ENCODE measurements around the gene NUP42. TPM values are rescaled to one million over a fixed set of nuclear protein-coding genes. Genes with fewer than 3 reads are reported as not detected.
A peak's percentile ranks its signal among the peaks of the same experiment; 100 is the strongest.

The NUP42 gene
- total RNA-seq, 1 experiment from 2014 or later, result 36.5 TPM

DNA sequence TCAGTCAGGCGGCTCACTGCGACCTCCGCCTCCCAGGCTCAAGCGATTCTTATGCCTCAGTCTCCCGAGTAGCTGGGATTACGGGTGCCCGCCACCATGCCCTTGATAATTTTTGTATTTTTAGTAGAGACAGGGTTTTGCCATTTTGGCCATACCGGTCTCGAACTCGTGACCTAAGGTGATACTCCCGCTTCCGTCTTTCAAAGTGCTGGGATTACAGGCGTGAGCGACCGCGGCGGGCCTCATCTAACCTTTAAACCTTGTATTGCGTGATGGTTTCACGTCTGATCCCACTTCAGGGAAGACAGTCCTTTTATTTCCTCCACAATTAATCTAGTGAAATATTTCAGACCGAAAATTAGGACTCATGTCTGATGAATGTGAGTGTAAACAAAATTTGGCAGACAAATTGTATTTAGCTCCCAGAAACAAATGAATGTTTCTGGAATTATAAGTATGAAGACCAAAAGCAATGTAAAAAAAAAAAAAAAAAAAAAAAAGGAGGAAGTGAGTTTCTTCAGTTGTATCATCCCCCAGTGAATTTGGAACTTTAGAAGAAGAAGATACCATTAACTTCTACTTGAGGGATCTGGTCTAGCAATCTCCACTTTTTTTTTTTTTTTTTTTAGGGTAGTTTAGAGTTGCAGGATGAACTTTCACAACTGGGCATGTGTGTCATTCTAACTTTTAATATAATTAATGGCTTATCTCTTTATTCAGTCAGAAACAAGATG, 1.6 kb downstream of the NUP42 start:
- H3K27me3 ChIP-seq (ENCODE audit: insufficient read depth, low read length), result no peaks in the 10 kb centered on the region
- no CpG with 5 or more reads among the region's 20 CpGs for WGBS (ENCODE audit: extremely low coverage, insufficient read length, low lambda C conversion rate)
- H3K27ac Mint-ChIP-seq, result peak overlapping the region in 2 of 3 experiments; percentile 17 to 61; a peak in 2 of 7 replicates
- no peak overlapping the region for H2BK15ac ChIP-seq (ENCODE audit: low read depth, low read length)
- no peak overlapping the region for H3K56ac ChIP-seq (ENCODE audit: insufficient read length, low read depth, low read length)
- peaks cover 3% of the 10 kb centered on the region for H3K79me1 ChIP-seq (ENCODE audit: insufficient read depth, low read depth, low read length, poor library complexity, severe bottlenecking)
- H4K5ac ChIP-seq (ENCODE audit: insufficient read length, low read depth, low read length), result no peak overlapping the region
- no peak overlapping the region for H4K91ac ChIP-seq (ENCODE audit: insufficient read length, low read depth, low read length)
- peak overlapping the region; percentile 83 for H3K4me2 ChIP-seq (ENCODE audit: insufficient read depth, insufficient read length, low read length)
- H4K20me1 ChIP-seq (ENCODE audit: control insufficient read depth, insufficient read depth, insufficient read length), result no peaks in the 10 kb centered on the region
- H3K79me2 ChIP-seq (ENCODE audit: insufficient read depth, low read length), result peaks cover 7% of the 10 kb centered on the region; the same call in 1 of the 2 replicates
- H3K4me3 Mint-ChIP-seq, result peak overlapping the region; percentile 83 to 94
- no peak for DNase-seq
- H3K27ac ChIP-seq (ENCODE audit: insufficient read length, low read depth, low read length), result no peak overlapping the region
- H3K14ac ChIP-seq (ENCODE audit: insufficient read depth, low read length), result no peak overlapping the region
- H3K9me3 ChIP-seq (ENCODE audit: control insufficient read depth, low read depth, low read length), result no peaks in the 10 kb centered on the region
- H3K36me3 Mint-ChIP-seq (ENCODE audit: insufficient read depth in 1 of 3, low read depth in 3 of 3), result peaks cover 10 to 40% (median 32%) of the 10 kb centered on the region in 3 experiments; a peak in 6 of 7 replicates
- H2AFZ ChIP-seq (ENCODE audit: low read length), result no peak overlapping the region
- no peak overlapping the region for H2BK120ac ChIP-seq (ENCODE audit: low read depth, low read length, poor library complexity, severe bottlenecking)
- no peak overlapping the region for H3K18ac ChIP-seq (ENCODE audit: insufficient read length, low read depth, low read length)
- no peak overlapping the region for H3K9ac ChIP-seq (ENCODE audit: extremely low read depth, insufficient read length, low read length)
- H3K23me2 ChIP-seq (ENCODE audit: insufficient read length, low read depth, low read length, poor library complexity, severe bottlenecking), result no peaks in the 10 kb centered on the region
- H3K4me1 Mint-ChIP-seq, result peaks cover 20 to 23% of the 10 kb centered on the region in 2 experiments
- H4K8ac ChIP-seq (replicated peaks; ENCODE audit: insufficient read length, low read depth, low read length), result no peak overlapping the region
- H3K9me3 Mint-ChIP-seq, result no peaks in the 10 kb centered on the region; a peak in 1 of 5 replicates
- no peak overlapping the region for H2BK20ac ChIP-seq (ENCODE audit: low read depth, low read length, poor library complexity, severe bottlenecking)
- no peak overlapping the region for H2BK12ac ChIP-seq (ENCODE audit: insufficient read length, low read depth, low read length)
- H2AK5ac ChIP-seq (ENCODE audit: insufficient read length, low read length), result no peak overlapping the region
- peaks cover 2% of the 10 kb centered on the region for H3K27me3 Mint-ChIP-seq (ENCODE audit: low read depth)
- H3K4ac ChIP-seq (ENCODE audit: low read depth, low read length), result no peak overlapping the region
- H3K4me1 ChIP-seq (ENCODE audit: insufficient read depth, low read length), result no peaks in the 10 kb centered on the region; the same call in 1 of the 2 replicates
- H3T11ph ChIP-seq (ENCODE audit: low read length), result no peak overlapping the region
- TF ChIP-seq, protein P1, sequence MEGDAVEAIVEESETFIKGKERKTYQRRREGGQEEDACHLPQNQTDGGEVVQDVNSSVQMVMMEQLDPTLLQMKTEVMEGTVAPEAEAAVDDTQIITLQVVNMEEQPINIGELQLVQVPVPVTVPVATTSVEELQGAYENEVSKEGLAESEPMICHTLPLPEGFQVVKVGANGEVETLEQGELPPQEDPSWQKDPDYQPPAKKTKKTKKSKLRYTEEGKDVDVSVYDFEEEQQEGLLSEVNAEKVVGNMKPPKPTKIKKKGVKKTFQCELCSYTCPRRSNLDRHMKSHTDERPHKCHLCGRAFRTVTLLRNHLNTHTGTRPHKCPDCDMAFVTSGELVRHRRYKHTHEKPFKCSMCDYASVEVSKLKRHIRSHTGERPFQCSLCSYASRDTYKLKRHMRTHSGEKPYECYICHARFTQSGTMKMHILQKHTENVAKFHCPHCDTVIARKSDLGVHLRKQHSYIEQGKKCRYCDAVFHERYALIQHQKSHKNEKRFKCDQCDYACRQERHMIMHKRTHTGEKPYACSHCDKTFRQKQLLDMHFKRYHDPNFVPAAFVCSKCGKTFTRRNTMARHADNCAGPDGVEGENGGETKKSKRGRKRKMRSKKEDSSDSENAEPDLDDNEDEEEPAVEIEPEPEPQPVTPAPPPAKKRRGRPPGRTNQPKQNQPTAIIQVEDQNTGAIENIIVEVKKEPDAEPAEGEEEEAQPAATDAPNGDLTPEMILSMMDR (conservative IDR thresholded peaks at IDR 0.05), result no peak
- H2BK5ac ChIP-seq (ENCODE audit: insufficient read length, low read length), result no peak overlapping the region
- H3K23ac ChIP-seq (ENCODE audit: insufficient read length, low read depth, low read length), result no peak overlapping the region
